Heart right ventricle (tissue), 16 donors: ENCODE measurements around the gene KIF4B. TPM values are rescaled to one million over a fixed set of nuclear protein-coding genes. Genes with fewer than 3 reads are reported as not detected.

Source experiments
- ATAC-seq, 8 donors: fragments of 200-7000 bp; cut with Tn5 transposase; one replicate each; pipeline ENCODE4 v1.9.1; 2020; ENCODE audit warnings: mild to moderate bottlenecking in 8 of 8, moderate library complexity in 8 of 8, moderate number of reproducible peaks in 1 of 8
- DNase-seq, 2 donors: peaks; one replicate each; pipeline ENCODE4 v3.0.0-alpha.2; 2020
- H3K27ac ChIP-seq, 10 donors: fragments of 200-600 bp; sonication (generic) in 2 of 10; one replicate each; pipeline versions ENCODE4 v1.5.0 to v1.8.0; 2020 to 2022; ENCODE audit warnings: mild to moderate bottlenecking in 3 of 10
- H3K27me3 ChIP-seq, 7 donors: fragments of 200-600 bp; one replicate each; pipeline ENCODE4 v1.8.0; 2021 to 2022; ENCODE audit warnings: mild to moderate bottlenecking in 2 of 7
- H3K36me3 ChIP-seq, 9 donors: fragments of 200-600 bp; sonication (generic) in 1 of 9; one replicate each; pipeline versions ENCODE4 v1.5.0 to v1.8.0; 2020 to 2022; ENCODE audit warnings: mild to moderate bottlenecking in 2 of 9
- H3K4me1 ChIP-seq, 9 donors: fragments of 200-600 bp; sonication (generic) in 1 of 9; one replicate each; pipeline versions ENCODE4 v1.5.0 to v1.8.0; 2020 to 2022; ENCODE audit warnings: mild to moderate bottlenecking in 4 of 9
- H3K4me3 ChIP-seq, 10 donors: fragments of 200-600 bp; sonication (generic) in 2 of 10; one replicate each; pipeline versions ENCODE4 v1.5.0 to v1.8.0; 2020 to 2022; ENCODE audit warnings: mild to moderate bottlenecking in 7 of 10, moderate library complexity in 2 of 10
- H3K9me3 ChIP-seq, 11 donors: fragments of 200-600 bp in 10 of 11; sonication (generic) in 2 of 11; one replicate each; pipeline versions ENCODE4 v1.5.0 to v1.8.0; 2013 to 2022; ENCODE audit warnings: mild to moderate bottlenecking in 2 of 11, control low read depth in 1 of 11, moderate library complexity in 1 of 11
- WGBS, 2 donors: extraction: QIAGEN DNeasy Blood & Tissue Kit; methylation state at CpG; one replicate each; pipeline ENCODE4 v1.1.7; 2013; ENCODE audit warnings: inconsistent platforms in 1 of 2; 5-methylcytosine and 5-hydroxymethylcytosine counted together
- intact Hi-C, 10 donors: fragments of 100-400 bp; cut with DNase I; formaldehyde crosslinking; loops; one replicate each; pipeline versions ENCODE4 v1.11.1 to v1.14.2; 2022
- polyA plus RNA-seq, 2 donors: library from polyadenylated mRNA; stranded (reverse); fragments of 200-250 nt; gene quantifications; one replicate each; pipeline ENCODE4 v1.2.3, GENCODE V29; 2013
- total RNA-seq, 10 donors: library from RNA; stranded (reverse); fragmentation: NEBNext Ultra II Directional in 3 of 10; extraction: Animal tissue kit (Norgen Biotek cat#: 25700) in 3 of 10; gene quantifications; one replicate each; pipeline versions ENCODE4 v1.2.1 to v1.2.4, GENCODE V29; 2021 to 2023
- TF ChIP-seq, protein P1 (sequence below), 9 donors: fragments of 200-600 bp; sonication (generic) in 2 of 9; IDR thresholded peaks; one replicate each; pipeline versions ENCODE4 v1.5.0 to v1.8.0; 2021 to 2022; ENCODE audit warnings: antibody characterized with exemption in 9 of 9, mild to moderate bottlenecking in 5 of 9, moderate library complexity in 1 of 9
- donor health status: Arrhythmogenic right ventricular cardiomyopathy.
- donor health status: ischemic (EF 13 %, LVEDD 7.1; RV severe dilation, severe dysfunction).
- donor health status: healthy with polysubstance abuse.
- donor health status: DM: no; HTN: yes; CAD: no.
- donor health status: DM: no; HTN: no; CAD: no.
- donor health status: ischemic (EF 25% LVEDD 6.9; RV normal size, moderate dysfunction).
- donor health status: ischemic (EF 25% LVEDD 5.7; RV mildly dilated, moderate dysfunction).
- donor health status: healthy.
- donor health status: DM: yes; HTN: yes; CAD: no.
- donor health status: Ischemic cardiomyopathy.
- donor health status: ischemic (EF 35%, LVEDD 5.7; RV mildly dilated, moderate dysfunction).
- donor health status: nonischemic (EF 11% LVEDD 7.7; RV severe dilation, severe dysfunction).
- donor health status: DM: yes; HTN: yes; CAD: no.
- donor health status: PGD.
- donor health status: ischemic (EF 29% LVEDD 5.4; RV normal size, mild dysfunction).
- donor health status: nonischemic (EF 23%, LVEDD 6.1; RV moderate dilation, normal function).

KIF4B gene
- total and polyA plus RNA-seq, 12 donors: 0.05 to 0.11 (median 0.08) TPM; not detected in 8

DNA sequence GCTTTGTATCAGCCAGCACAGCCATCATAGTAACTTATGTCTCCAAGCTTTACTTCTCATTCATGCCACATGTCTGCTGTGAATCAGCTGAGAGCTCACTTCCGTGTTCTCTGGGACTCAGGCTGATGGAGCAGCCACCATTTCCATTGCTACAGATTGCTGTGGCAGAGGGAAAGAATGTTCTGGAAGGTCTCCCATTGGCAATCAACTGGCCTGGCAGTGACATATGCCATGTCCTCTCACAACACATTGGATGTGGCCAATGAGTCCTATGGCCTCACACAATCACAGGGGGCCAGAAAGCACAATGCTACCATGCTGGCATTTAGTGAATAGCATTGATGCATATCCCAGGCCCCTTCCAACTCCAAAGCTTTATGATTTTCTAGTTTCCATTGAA lies 44.1 kb downstream of the KIF4B start:
- ATAC-seq (peak in 3 of 8 donors; percentile 51 to 58 (median 51)), DNase-seq (no peak)
- H3K36me3 ChIP-seq: no peaks in the 10 kb centered on the region
- WGBS, 2 donors: 61 to 68% methylated on average over 1 of the region's 1 CpG
- peaks cover 0 to 8% (median 0%) of the 10 kb centered on the region in 11 donors for H3K9me3 ChIP-seq
- H3K4me3 ChIP-seq: no peak overlapping the region
- peaks cover 0 to 17% (median 7%) of the 10 kb centered on the region in 9 donors for H3K4me1 ChIP-seq
- TF ChIP-seq, protein P1, sequence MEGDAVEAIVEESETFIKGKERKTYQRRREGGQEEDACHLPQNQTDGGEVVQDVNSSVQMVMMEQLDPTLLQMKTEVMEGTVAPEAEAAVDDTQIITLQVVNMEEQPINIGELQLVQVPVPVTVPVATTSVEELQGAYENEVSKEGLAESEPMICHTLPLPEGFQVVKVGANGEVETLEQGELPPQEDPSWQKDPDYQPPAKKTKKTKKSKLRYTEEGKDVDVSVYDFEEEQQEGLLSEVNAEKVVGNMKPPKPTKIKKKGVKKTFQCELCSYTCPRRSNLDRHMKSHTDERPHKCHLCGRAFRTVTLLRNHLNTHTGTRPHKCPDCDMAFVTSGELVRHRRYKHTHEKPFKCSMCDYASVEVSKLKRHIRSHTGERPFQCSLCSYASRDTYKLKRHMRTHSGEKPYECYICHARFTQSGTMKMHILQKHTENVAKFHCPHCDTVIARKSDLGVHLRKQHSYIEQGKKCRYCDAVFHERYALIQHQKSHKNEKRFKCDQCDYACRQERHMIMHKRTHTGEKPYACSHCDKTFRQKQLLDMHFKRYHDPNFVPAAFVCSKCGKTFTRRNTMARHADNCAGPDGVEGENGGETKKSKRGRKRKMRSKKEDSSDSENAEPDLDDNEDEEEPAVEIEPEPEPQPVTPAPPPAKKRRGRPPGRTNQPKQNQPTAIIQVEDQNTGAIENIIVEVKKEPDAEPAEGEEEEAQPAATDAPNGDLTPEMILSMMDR (IDR thresholded peaks at IDR 0.05): no peak
- H3K27ac ChIP-seq: no peak overlapping the region
- no peaks in the 10 kb centered on the region for H3K27me3 ChIP-seq
- intact Hi-C loops: no loop called here

DNA sequence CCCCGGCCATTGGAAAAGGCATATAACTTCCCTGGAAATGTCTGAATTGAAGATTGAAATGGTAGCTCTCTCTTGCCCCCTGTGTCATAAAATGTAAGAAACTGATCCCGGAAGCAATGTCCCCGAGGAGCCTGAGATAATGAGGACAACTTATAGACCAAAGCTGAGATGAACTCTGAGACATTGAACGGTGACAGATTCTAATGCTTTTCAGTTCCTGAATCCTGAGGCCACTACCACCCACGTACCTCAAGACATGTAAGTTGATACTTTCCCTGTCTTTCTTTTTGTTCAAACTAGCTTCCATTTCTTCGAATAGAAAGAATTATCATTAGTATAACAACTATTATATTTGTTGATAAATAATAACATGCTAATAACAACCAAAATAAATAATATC lies 51.0 kb downstream of the KIF4B start:
- ATAC-seq (no peak), DNase-seq (no peak)
- H3K27ac ChIP-seq: no peak overlapping the region
- WGBS, 2 donors: 68 to 71% methylated on average over 6 of the region's 6 CpGs
- H3K4me3 ChIP-seq: no peak overlapping the region
- H3K36me3 ChIP-seq: no peaks in the 10 kb centered on the region
- intact Hi-C loops: no loop called here
- H3K27me3 ChIP-seq: no peaks in the 10 kb centered on the region
- TF ChIP-seq, protein P1 (IDR thresholded peaks at IDR 0.05): no peak
- H3K9me3 ChIP-seq: peaks cover 0 to 8% (median 0%) of the 10 kb centered on the region in 11 donors
- H3K4me1 ChIP-seq: peaks cover 0 to 2% (median 0%) of the 10 kb centered on the region in 9 donors

DNA sequence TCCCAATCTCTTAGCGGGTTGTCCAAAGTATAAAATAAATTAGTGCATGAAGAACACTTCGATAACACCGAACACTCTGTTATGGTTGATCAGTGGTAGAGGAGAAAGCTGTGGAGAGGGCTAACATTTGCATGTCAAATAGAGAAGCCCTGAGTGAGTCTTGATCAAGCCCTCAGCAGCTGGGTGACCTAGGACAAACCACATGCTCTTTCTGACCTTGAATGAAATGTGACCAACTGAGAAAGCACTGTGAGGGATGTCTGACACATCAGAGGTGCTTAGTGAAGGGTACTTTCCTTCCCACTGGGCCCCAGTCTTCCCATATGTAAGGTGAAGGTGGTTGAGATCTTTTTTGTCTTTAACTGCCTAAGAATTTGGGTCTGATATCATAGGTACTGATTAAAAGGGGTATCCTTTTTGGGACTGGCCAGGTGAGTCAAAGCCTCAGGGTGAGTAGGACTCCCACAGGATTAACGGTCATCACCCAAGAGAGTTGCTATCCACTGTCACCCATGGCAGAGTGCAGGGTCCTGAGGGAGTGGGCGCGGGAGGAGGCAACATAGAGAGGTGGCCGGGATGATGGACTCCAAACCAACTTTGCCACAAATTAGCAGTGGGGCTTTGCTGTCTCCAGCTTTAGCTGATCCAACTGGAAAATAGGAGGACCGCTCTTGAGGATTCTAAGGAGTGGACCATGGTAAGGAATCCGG lies 53.5 kb downstream of the KIF4B start:
- peak in 1 of 8 donors; percentile 34 for ATAC-seq
- H3K9me3 ChIP-seq: no peaks in the 10 kb centered on the region
- TF ChIP-seq, protein P1 (IDR thresholded peaks at IDR 0.05): no peak
- H3K4me1 ChIP-seq: peaks cover 0 to 2% (median 0%) of the 10 kb centered on the region in 9 donors
- WGBS, 2 donors: 93 to 96% methylated on average over 9 of the region's 9 CpGs
- H3K27me3 ChIP-seq: no peaks in the 10 kb centered on the region
- intact Hi-C loops: no loop called here
- no peaks in the 10 kb centered on the region for H3K36me3 ChIP-seq
- DNase-seq: no peak
- H3K27ac ChIP-seq: no peak overlapping the region
- H3K4me3 ChIP-seq: no peak overlapping the region

Other genes with a start within 250 kb of the KIF4B start
- gene FAXDC2, start 163.2 kb upstream of the KIF4B start, total RNA-seq: 10 to 100 TPM; 13.9 to 31.5 (median 21.5) TPM
- 10 to 100 TPM in 1 of 2 donors, 1 to 10 TPM in 1; 4.8 to 17.6 TPM for gene FAXDC2, start 163.2 kb upstream of the KIF4B start, polyA plus RNA-seq
- 10 to 100 TPM; 20.9 to 29.8 (median 21.9) TPM for gene CNOT8, start 155.1 kb upstream of the KIF4B start, total RNA-seq
- 10 to 100 TPM; 22.2 to 24.4 TPM for gene CNOT8, start 155.1 kb upstream of the KIF4B start, polyA plus RNA-seq
- gene GEMIN5, start 75.5 kb upstream of the KIF4B start, total RNA-seq: 10 to 100 TPM; 12.7 to 18.5 (median 16.0) TPM
- gene GEMIN5, start 75.5 kb upstream of the KIF4B start, polyA plus RNA-seq: 1 to 10 TPM; 4.1 to 5.3 TPM
- 10 to 100 TPM; 57.1 to 85.3 (median 70.5) TPM for gene MRPL22, start 72.7 kb upstream of the KIF4B start, total RNA-seq
- 100 to 1,000 TPM; 106 to 109 TPM for gene MRPL22, start 72.7 kb upstream of the KIF4B start, polyA plus RNA-seq